Measurements from ENCODE around the gene CDC40.
"Not testable (repeated sequence)": the region's sequence is repeated elsewhere in the genome, so short reads cannot be mapped to it uniquely, and the experiment has no call there.

Gene CDC40

DNA sequence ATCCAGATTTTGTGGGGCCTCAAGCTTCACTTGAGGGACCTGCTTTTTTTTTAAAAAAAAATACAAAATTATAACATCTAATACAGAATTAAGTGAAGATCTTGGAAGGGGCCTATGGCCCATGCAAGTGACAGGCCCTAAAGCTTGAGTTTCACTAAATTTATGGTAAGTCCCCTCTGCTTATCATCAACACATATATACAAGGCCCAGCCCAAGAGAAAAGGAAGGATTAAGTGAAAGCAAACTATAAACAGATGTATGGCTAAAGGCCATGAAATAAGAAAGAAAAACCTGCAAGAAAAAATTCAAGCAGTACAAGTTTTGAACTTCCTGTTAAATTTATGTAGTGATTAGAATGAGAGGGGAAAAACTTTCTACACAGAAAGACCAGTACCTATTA, 86.8 kb downstream of the CDC40 start:
- DNase-seq (ENCODE audit: low read depth, low spot score) = no peak
- Histone ChIP-seq H3K27me3 (ENCODE audit: control insufficient read depth, insufficient read depth, low read length) (no peaks in the 10 kb centered on the region), H3K27ac (ENCODE audit: low read length) (no peak overlapping the region), H3K9me3 (ENCODE audit: control insufficient read depth, insufficient read depth, low read length) (no peaks in the 10 kb centered on the region), H3K4me3 (ENCODE audit: low read length) (no peak overlapping the region), H3K4me1 (ENCODE audit: control insufficient read depth, insufficient read depth, low read length) (peaks cover 2% of the 10 kb centered on the region; the same call in 1 of the 2 replicates), H3K36me3 (ENCODE audit: control insufficient read depth, insufficient read depth, low read length) (no peaks in the 10 kb centered on the region)

DNA sequence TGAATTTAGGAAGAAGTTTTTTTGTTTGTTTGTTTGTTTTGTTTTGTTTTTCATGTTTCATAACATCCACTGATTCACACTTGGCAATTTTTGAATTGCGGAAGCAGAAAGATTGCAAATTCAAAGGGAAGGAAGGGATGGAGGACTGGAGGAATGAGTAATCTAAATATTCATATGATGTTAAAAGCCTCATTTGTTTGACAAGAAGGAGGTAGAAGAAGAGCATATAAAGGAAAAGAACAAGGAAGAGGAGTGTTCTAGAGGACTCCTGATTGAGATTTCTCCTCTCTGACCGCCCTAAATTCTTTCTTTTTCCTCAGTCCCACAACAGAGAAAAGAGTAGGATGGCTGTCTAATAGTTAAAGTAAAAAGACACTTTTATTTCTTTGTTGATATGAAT, 89.4 kb downstream of the CDC40 start:
- H3K27me3 ChIP-seq (ENCODE audit: control insufficient read depth, insufficient read depth, low read length) = no peaks in the 10 kb centered on the region
- H3K4me1 ChIP-seq (ENCODE audit: control insufficient read depth, insufficient read depth, low read length) = peaks cover 2% of the 10 kb centered on the region; the same call in 1 of the 2 replicates
- H3K27ac ChIP-seq (ENCODE audit: low read length) = no peak overlapping the region
- no CpG with 5 or more reads among the region's 2 CpGs for WGBS (ENCODE audit: insufficient coverage, insufficient read length)
- H3K9me3 ChIP-seq (ENCODE audit: control insufficient read depth, insufficient read depth, low read length) = no peaks in the 10 kb centered on the region
- no peak for DNase-seq (ENCODE audit: low read depth, low spot score)
- no peak overlapping the region for H3K4me3 ChIP-seq (ENCODE audit: low read length)
- no peaks in the 10 kb centered on the region for H3K36me3 ChIP-seq (ENCODE audit: control insufficient read depth, insufficient read depth, low read length)

- no peak overlapping the region for H3K4me3 ChIP-seq (ENCODE audit: low read length)
- H3K27ac ChIP-seq (ENCODE audit: low read length) = peak overlapping the region; percentile 69
- peaks cover 2% of the 10 kb centered on the region; the same call in 1 of the 2 replicates for H3K4me1 ChIP-seq (ENCODE audit: control insufficient read depth, insufficient read depth, low read length)
- no peaks in the 10 kb centered on the region for H3K9me3 ChIP-seq (ENCODE audit: control insufficient read depth, insufficient read depth, low read length)
- DNase-seq (ENCODE audit: low read depth, low spot score) = peak; percentile 33
- H3K36me3 ChIP-seq (ENCODE audit: control insufficient read depth, insufficient read depth, low read length) = no peaks in the 10 kb centered on the region
- H3K27me3 ChIP-seq (ENCODE audit: control insufficient read depth, insufficient read depth, low read length) = no peaks in the 10 kb centered on the region
- no CpG with 5 or more reads among the region's 4 CpGs for WGBS (ENCODE audit: insufficient coverage, insufficient read length)
Measured at GRCh38 chr6:110270165-110270564, 89.9 kb downstream of the CDC40 start.

- WGBS (ENCODE audit: insufficient coverage, insufficient read length) = no CpG with 5 or more reads among the region's 1 CpG
- no peaks in the 10 kb centered on the region for H3K27me3 ChIP-seq (ENCODE audit: control insufficient read depth, insufficient read depth, low read length)
- peaks cover 4% of the 10 kb centered on the region; the same call in 1 of the 2 replicates for H3K4me1 ChIP-seq (ENCODE audit: control insufficient read depth, insufficient read depth, low read length)
- no peak for DNase-seq (ENCODE audit: low read depth, low spot score)
- H3K4me3 ChIP-seq (ENCODE audit: low read length) = no peak overlapping the region
- H3K9me3 ChIP-seq (ENCODE audit: control insufficient read depth, insufficient read depth, low read length) = no peaks in the 10 kb centered on the region
- H3K27ac ChIP-seq (ENCODE audit: low read length) = no peak overlapping the region
- H3K36me3 ChIP-seq (ENCODE audit: control insufficient read depth, insufficient read depth, low read length) = no peaks in the 10 kb centered on the region
Measured at GRCh38 chr6:110271732-110272022, 91.5 kb downstream of the CDC40 start.

- not testable (repeated sequence) for H3K27me3 ChIP-seq (ENCODE audit: control insufficient read depth, insufficient read depth, low read length); H3K36me3 ChIP-seq (ENCODE audit: control insufficient read depth, insufficient read depth, low read length); H3K4me3 ChIP-seq (ENCODE audit: low read length); H3K4me1 ChIP-seq (ENCODE audit: control insufficient read depth, insufficient read depth, low read length); DNase-seq (ENCODE audit: low read depth, low spot score); H3K9me3 ChIP-seq (ENCODE audit: control insufficient read depth, insufficient read depth, low read length); H3K27ac ChIP-seq (ENCODE audit: low read length)
Measured at GRCh38 chr6:110272781-110273180, 92.6 kb downstream of the CDC40 start.

- no peaks in the 10 kb centered on the region for H3K27me3 ChIP-seq (ENCODE audit: control insufficient read depth, insufficient read depth, low read length)
- no peak overlapping the region for H3K27ac ChIP-seq (ENCODE audit: low read length)
- no peak overlapping the region for H3K4me3 ChIP-seq (ENCODE audit: low read length)
- WGBS (ENCODE audit: insufficient coverage, insufficient read length) = no CpG with 5 or more reads among the region's 7 CpGs
- H3K36me3 ChIP-seq (ENCODE audit: control insufficient read depth, insufficient read depth, low read length) = no peaks in the 10 kb centered on the region
- H3K9me3 ChIP-seq (ENCODE audit: control insufficient read depth, insufficient read depth, low read length) = no peaks in the 10 kb centered on the region
- H3K4me1 ChIP-seq (ENCODE audit: control insufficient read depth, insufficient read depth, low read length) = 0 out of 2 replicates have a peak, but pooled peaks cover 2% of the 10 kb centered on the region
- no peak for DNase-seq (ENCODE audit: low read depth, low spot score)
Measured at GRCh38 chr6:110277100-110277665, 97.0 kb downstream of the CDC40 start.
